PC-9 (cell line): Measurements from ENCODE around the gene NKX2-4.

ENCODE experiments used
- EZH2 ChIP-seq: fragments of 200-600 bp; sonication (generic); IDR thresholded peaks from 2 replicates; pipeline ENCODE4 v1.8.0; 2017; ENCODE audit warnings: antibody characterized with exemption, low read depth
- TF ChIP-seq, protein P1 (sequence below): fragments of 200-600 bp; sonication (generic); conservative IDR thresholded peaks from 2 replicates; pipeline ENCODE4 v1.6.1; 2017; ENCODE audit warnings: mixed run types, antibody characterized with exemption, mild to moderate bottlenecking, moderate library complexity

DNA sequence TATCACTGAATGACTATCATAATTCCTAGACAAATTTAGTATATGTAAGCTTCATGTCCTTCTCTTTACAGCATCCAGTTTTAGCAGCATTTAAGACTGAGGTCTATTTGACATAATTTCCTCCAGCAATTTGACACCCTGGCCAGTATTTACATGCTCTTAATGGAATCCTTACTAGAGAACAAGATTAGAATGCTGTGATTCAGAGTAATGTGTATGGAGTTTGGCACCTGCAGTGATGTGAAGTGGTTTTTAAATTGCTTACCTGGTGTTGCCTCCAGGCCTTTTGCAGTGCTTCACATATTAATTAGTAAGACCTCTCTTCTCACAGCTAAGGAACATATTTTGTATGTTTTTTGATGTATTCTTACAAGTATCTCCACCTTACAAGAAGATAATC, 9.8 kb downstream of the NKX2-4 start:
- no peak for TF ChIP-seq EZH2
- TF ChIP-seq, protein P1, sequence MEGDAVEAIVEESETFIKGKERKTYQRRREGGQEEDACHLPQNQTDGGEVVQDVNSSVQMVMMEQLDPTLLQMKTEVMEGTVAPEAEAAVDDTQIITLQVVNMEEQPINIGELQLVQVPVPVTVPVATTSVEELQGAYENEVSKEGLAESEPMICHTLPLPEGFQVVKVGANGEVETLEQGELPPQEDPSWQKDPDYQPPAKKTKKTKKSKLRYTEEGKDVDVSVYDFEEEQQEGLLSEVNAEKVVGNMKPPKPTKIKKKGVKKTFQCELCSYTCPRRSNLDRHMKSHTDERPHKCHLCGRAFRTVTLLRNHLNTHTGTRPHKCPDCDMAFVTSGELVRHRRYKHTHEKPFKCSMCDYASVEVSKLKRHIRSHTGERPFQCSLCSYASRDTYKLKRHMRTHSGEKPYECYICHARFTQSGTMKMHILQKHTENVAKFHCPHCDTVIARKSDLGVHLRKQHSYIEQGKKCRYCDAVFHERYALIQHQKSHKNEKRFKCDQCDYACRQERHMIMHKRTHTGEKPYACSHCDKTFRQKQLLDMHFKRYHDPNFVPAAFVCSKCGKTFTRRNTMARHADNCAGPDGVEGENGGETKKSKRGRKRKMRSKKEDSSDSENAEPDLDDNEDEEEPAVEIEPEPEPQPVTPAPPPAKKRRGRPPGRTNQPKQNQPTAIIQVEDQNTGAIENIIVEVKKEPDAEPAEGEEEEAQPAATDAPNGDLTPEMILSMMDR, result no peak
